Right atrium auricular region (tissue), 2 donors: ENCODE results near the gene ROR2. TPM values are rescaled to one million over a fixed set of nuclear protein-coding genes. Genes with fewer than 3 reads are reported as not detected.

Experiments
- DNase-seq: peaks from one replicate; pipeline ENCODE4 v3.0.0-alpha.2; 2019; ENCODE audit warnings: low spot score
- H3K27ac ChIP-seq, 2 donors: fragments of 200-600 bp; sonication (generic); 1 replicate in 1 of 2; 2 replicates in 1 of 2; pipeline ENCODE4 v1.5.1; 2016 to 2019
- H3K27me3 ChIP-seq, 2 donors: fragments of 200-600 bp; sonication (generic); one replicate each; pipeline versions ENCODE4 v1.5.1 to v1.6.0; 2017 to 2019
- H3K36me3 ChIP-seq: fragments of 200-600 bp; sonication (generic); one replicate; pipeline ENCODE4 v1.5.1; 2016
- H3K4me1 ChIP-seq, 2 donors: fragments of 200-600 bp; sonication (generic); one replicate each; pipeline versions ENCODE4 v1.5.1 to v1.6.0; 2017 to 2019
- H3K4me3 ChIP-seq, 2 donors: fragments of 200-600 bp; sonication (generic); 1 replicate in 1 of 2; 2 replicates in 1 of 2; pipeline ENCODE4 v1.5.1; 2017 to 2019; ENCODE audit warnings: mild to moderate bottlenecking in 1 of 2, moderate library complexity in 1 of 2
- H3K9me3 ChIP-seq, 2 donors: fragments of 200-600 bp; sonication (generic); one replicate each; pipeline ENCODE4 v1.5.1; 2019
- total RNA-seq, 2 donors: library from RNA; depleted of rRNA; stranded (reverse); fragments of >200 nt; gene quantifications; one replicate each; pipeline ENCODE4 v1.1.0, GENCODE V29; 2016
- TF ChIP-seq, protein P1 (sequence below), 2 donors: fragments of 200-600 bp; sonication (generic); IDR thresholded peaks; one replicate each; pipeline ENCODE4 v1.5.1; 2019; ENCODE audit warnings: antibody characterized with exemption in 2 of 2

ROR2 gene
- total RNA-seq, 2 donors from 2014 or later = 21.8 to 28.5 TPM

GRCh38 chr9:91867740-91868139 is 82.3 kb downstream of the ROR2 start:
- no peak for DNase-seq
- Histone ChIP-seq H3K9me3 (no peaks in the 10 kb centered on the region), H3K4me1 (peaks cover 0 to 15% of the 10 kb centered on the region in 2 donors), H3K4me3 (no peak overlapping the region), H3K27ac (no peak overlapping the region), H3K27me3 (no peaks in the 10 kb centered on the region), H3K36me3 (no peaks in the 10 kb centered on the region)
- TF ChIP-seq, protein P1, sequence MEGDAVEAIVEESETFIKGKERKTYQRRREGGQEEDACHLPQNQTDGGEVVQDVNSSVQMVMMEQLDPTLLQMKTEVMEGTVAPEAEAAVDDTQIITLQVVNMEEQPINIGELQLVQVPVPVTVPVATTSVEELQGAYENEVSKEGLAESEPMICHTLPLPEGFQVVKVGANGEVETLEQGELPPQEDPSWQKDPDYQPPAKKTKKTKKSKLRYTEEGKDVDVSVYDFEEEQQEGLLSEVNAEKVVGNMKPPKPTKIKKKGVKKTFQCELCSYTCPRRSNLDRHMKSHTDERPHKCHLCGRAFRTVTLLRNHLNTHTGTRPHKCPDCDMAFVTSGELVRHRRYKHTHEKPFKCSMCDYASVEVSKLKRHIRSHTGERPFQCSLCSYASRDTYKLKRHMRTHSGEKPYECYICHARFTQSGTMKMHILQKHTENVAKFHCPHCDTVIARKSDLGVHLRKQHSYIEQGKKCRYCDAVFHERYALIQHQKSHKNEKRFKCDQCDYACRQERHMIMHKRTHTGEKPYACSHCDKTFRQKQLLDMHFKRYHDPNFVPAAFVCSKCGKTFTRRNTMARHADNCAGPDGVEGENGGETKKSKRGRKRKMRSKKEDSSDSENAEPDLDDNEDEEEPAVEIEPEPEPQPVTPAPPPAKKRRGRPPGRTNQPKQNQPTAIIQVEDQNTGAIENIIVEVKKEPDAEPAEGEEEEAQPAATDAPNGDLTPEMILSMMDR (IDR thresholded peaks at IDR 0.05) = no peak

GRCh38 chr9:91865041-91865440 is 85.0 kb downstream of the ROR2 start:
- Histone ChIP-seq H3K27me3 (no peaks in the 10 kb centered on the region), H3K4me1 (peaks cover 0 to 15% of the 10 kb centered on the region in 2 donors), H3K36me3 (no peaks in the 10 kb centered on the region), H3K9me3 (no peaks in the 10 kb centered on the region), H3K27ac (peak overlapping the region; percentile 9 to 24), H3K4me3 (no peak overlapping the region)
- TF ChIP-seq, protein P1 (IDR thresholded peaks at IDR 0.05) = no peak
- no peak for DNase-seq

DNA sequence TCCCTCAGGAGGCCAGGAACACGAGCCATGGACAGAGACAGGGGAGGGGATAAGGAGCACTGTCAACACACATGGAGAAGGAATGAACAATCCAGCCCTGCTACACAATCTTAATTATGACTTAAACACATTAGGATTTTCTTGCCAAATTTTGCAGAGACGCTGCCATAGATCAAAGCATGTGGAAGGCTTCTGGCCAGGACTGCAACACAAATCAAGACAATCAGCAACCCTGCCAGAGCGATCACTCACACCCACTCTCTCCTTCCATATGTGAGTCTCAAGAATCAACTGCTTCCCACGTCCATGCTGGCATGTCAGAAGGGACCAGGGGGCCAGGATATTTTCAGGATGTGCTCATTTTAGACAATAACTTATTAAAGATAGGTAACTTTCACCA is 85.6 kb downstream of the ROR2 start:
- Histone ChIP-seq H3K9me3 (no peaks in the 10 kb centered on the region), H3K4me3 (no peak overlapping the region), H3K27me3 (no peaks in the 10 kb centered on the region), H3K27ac (no peak overlapping the region), H3K4me1 (peaks cover 0 to 15% of the 10 kb centered on the region in 2 donors), H3K36me3 (no peaks in the 10 kb centered on the region)
- TF ChIP-seq, protein P1 (IDR thresholded peaks at IDR 0.05) = no peak
- no peak for DNase-seq

GRCh38 chr9:91863469-91863868 is 86.6 kb downstream of the ROR2 start:
- Histone ChIP-seq H3K27me3 (no peaks in the 10 kb centered on the region), H3K9me3 (no peaks in the 10 kb centered on the region), H3K4me3 (no peak overlapping the region), H3K4me1 (peaks cover 0 to 17% of the 10 kb centered on the region in 2 donors), H3K36me3 (no peaks in the 10 kb centered on the region), H3K27ac (no peak overlapping the region)
- TF ChIP-seq, protein P1 (IDR thresholded peaks at IDR 0.05) = no peak
- DNase-seq = no peak

DNA sequence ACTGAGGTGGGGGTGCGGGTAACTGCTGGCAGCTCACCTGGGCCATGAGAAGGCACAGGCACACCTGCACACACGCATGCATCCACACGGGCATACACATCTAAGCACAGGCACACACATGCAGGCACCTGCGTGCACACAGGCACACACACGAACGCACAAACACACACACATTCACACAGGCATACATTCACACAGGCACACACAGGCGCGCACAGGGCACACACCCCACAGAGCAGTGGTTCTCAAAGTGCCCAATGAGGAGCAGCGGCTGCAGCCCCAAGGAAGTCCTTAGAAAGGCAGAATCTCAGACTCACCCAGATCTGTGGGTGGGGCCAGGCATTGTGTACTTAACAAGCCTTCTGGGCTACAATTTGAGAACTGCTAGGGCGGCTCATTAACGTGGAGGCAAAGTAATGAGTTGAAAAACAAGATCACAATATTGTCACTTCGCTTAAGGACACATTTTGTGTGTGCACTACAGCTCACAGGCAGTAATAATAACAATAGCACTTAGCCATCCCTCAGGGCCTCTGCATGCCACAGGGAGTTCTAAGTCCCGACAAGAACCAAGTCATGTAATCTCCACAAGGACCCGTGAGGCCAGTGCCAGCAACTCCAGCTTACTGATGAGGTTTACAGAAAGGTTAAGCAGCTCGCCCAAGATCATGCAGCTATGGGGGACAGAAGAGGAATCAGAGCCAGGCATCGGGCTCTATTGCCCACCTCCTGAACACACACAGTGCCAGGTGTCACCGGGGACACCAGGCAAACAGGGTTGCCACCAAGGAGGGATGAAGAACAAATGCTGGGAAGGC is 91.6 kb downstream of the ROR2 start:
- Histone ChIP-seq H3K4me3 (no peak overlapping the region), H3K4me1 (peaks cover 0 to 31% of the 10 kb centered on the region in 2 donors), H3K27ac (no peak overlapping the region), H3K27me3 (no peaks in the 10 kb centered on the region), H3K9me3 (no peaks in the 10 kb centered on the region), H3K36me3 (no peaks in the 10 kb centered on the region)
- TF ChIP-seq, protein P1 (IDR thresholded peaks at IDR 0.05) = no peak
- DNase-seq = no peak
